K562 (cell line): ENCODE measurements around the gene ERCC4. TPM values are rescaled to one million over a fixed set of nuclear protein-coding genes. Genes with fewer than 3 reads are reported as not detected.

Experiments
- ATAC-seq: fragments of 200-7000 bp; cut with Tn5 transposase; 3 replicates; pipeline ENCODE4 v1.9.1; 2020; ENCODE audit warnings: moderate library complexity
- BruUV-seq: library from RNA; stranded (reverse); fragments of 400-500 nt; replicated peaks from 2 replicates; lab custom pipeline; 2021; lab: Mats Ljungman, UMichigan
- CTCF ChIA-PET: fragments of 300-600 bp; formaldehyde crosslinking; extraction: SDS; loops from one replicate; lab custom pipeline; 2021; ENCODE audit warnings: low intra/inter-chr PET ratio; lab: Yijun Ruan, JAX
- POLR2A ChIA-PET: fragments of 300-600, 350-650 bp; sonication (Branson Sonifier 250); formaldehyde crosslinking; extraction: SDS; loops from one replicate; lab custom pipeline; 2021; ENCODE audit warnings: antibody characterized with exemption, inconsistent platforms; lab: Yijun Ruan, JAX
- DNase-seq, 4 experiments: peaks; one replicate each; pipeline versions ENCODE4 v3.0.0 to v3.0.0-alpha.2; 2011 to 2018; ENCODE audit warnings: low spot score in 3 of 4, mixed read lengths in 3 of 4; ENCODE audit errors: extremely low read depth in 1 of 4
- FAIRE-seq: peaks from 2 replicates; lab custom pipeline; 2011; peaks lifted over from hg19 to GRCh38; lab: Jason Lieb, UNC
- H2AFZ ChIP-seq: 2 replicates; pipeline ENCODE4 v1.6.0; 2011; ENCODE audit warnings: low read depth, low read length, control low read depth, inconsistent platforms
- H3K27ac ChIP-seq: fragments of 200-600 bp; 3 replicates; pipeline ENCODE4 v1.8.0; 2011; ENCODE audit warnings: low read depth, mild to moderate bottlenecking, control low read depth, inconsistent platforms, low read length, moderate library complexity, mixed read lengths; ENCODE audit errors: extremely low read depth
- H3K27me3 ChIP-seq, 2 experiments: fragments of 300-600 bp in 1 of 2; 2 replicates in 1 of 2; 3 replicates in 1 of 2; pipeline versions ENCODE4 v1.6.0 to v1.8.0; 2011; ENCODE audit warnings: inconsistent platforms in 2 of 2, low read length in 2 of 2, mild to moderate bottlenecking in 1 of 2, mixed read lengths in 1 of 2, moderate library complexity in 1 of 2; ENCODE audit not compliant: control insufficient read depth in 2 of 2, insufficient read depth in 2 of 2
- H3K36me3 ChIP-seq: fragments of 300-600 bp; 3 replicates; pipeline ENCODE4 v1.8.0; 2011; ENCODE audit warnings: mild to moderate bottlenecking, low read length, inconsistent platforms; ENCODE audit not compliant: control insufficient read depth, insufficient read depth
- H3K4me1 ChIP-seq, 2 experiments: fragments of 200-600 bp in 1 of 2; replicated peaks in 1 of 2; 2 replicates in 1 of 2; 3 replicates in 1 of 2; pipeline versions ENCODE4 v1.5.1 to v1.8.0; 2011; ENCODE audit warnings: inconsistent platforms in 2 of 2, low read length in 2 of 2, mild to moderate bottlenecking in 1 of 2, mixed read lengths in 1 of 2, moderate library complexity in 1 of 2; ENCODE audit not compliant: control insufficient read depth in 2 of 2, insufficient read depth in 2 of 2
- H3K4me2 ChIP-seq: 2 replicates; pipeline ENCODE4 v1.6.1; 2011; ENCODE audit warnings: low read length, control low read depth, inconsistent platforms, mixed read lengths; ENCODE audit not compliant: insufficient read depth
- H3K4me3 ChIP-seq: fragments of 200-600 bp; sonication (generic), shearing (Covaris generic); 2 replicates; pipeline ENCODE4 v1.5.1; 2016; ENCODE audit warnings: control low read depth, inconsistent platforms
- H3K79me2 ChIP-seq: fragments of 200-600 bp; 3 replicates; pipeline ENCODE4 v1.8.0; 2011; ENCODE audit warnings: low read length, inconsistent platforms; ENCODE audit not compliant: control insufficient read depth, insufficient read depth
- H3K9ac ChIP-seq, 2 experiments: 2 replicates each; pipeline versions ENCODE4 v1.6.0 to v1.6.1; 2011; ENCODE audit warnings: low read depth in 2 of 2, low read length in 2 of 2, control low read depth in 1 of 2, inconsistent platforms in 1 of 2, mild to moderate bottlenecking in 1 of 2, mixed read lengths in 1 of 2; ENCODE audit not compliant: insufficient read depth in 1 of 2
- H3K9me1 ChIP-seq: one replicate; pipeline ENCODE4 v1.6.0; 2011; ENCODE audit warnings: inconsistent platforms, mild to moderate bottlenecking, low read length, moderate library complexity; ENCODE audit not compliant: control insufficient read depth, insufficient read depth
- H3K9me3 ChIP-seq: replicated peaks from 2 replicates; pipeline ENCODE4 v1.5.1; 2011; ENCODE audit warnings: low read depth, low read length, inconsistent platforms; ENCODE audit not compliant: control insufficient read depth, insufficient read depth
- H4K20me1 ChIP-seq: replicated peaks from 2 replicates; pipeline ENCODE4 v1.6.1; 2011; ENCODE audit warnings: low read length, inconsistent platforms, mixed read lengths; ENCODE audit not compliant: control insufficient read depth, insufficient read depth
- CTCFL ChIP-seq: IDR thresholded peaks from 2 replicates; pipeline ENCODE4 v1.6.1; 2011; ENCODE audit warnings: borderline replicate concordance, low read depth, mild to moderate bottlenecking, moderate library complexity, low read length; ENCODE audit not compliant: insufficient read depth, poor library complexity, severe bottlenecking
- HINFP ChIP-seq: fragments of 450-650 bp; conservative IDR thresholded peaks from 2 replicates; pipeline ENCODE4 v1.6.1; 2016; ENCODE audit warnings: missing genetic modification characterization, low read depth, mild to moderate bottlenecking, control low read depth, missing compliant biosample characterization
- RFX1 ChIP-seq: fragments of 450-650 bp; IDR thresholded peaks from 2 replicates; pipeline ENCODE4 v1.6.1; 2016; ENCODE audit warnings: mild to moderate bottlenecking, moderate library complexity
- WGBS: fragments of 100-300 bp; shearing (Covaris generic); methylation state at CpG from one replicate; pipeline ENCODE4 v1.1.6; 2016; ENCODE audit warnings: low coverage, mixed read lengths; ENCODE audit not compliant: insufficient coverage; ENCODE audit errors: missing lambda C conversion rate; 5-methylcytosine and 5-hydroxymethylcytosine counted together
- in situ Hi-C: fragments of 300-500 bp; cut with MboI; formaldehyde crosslinking; loops from 4 replicates; pipeline ENCODE4 v1.15.0; 2018; ENCODE audit warnings: inconsistent platforms, mixed read lengths
- intact Hi-C: fragments of 100-400 bp; cut with micrococcal nuclease; formaldehyde crosslinking; loops from 2 replicates; pipeline ENCODE4 v1.14.2; 2022
- polyA plus RNA-seq, 8 experiments: library from polyadenylated mRNA; depleted of rRNA in 4 of 8; stranded (reverse) in 5 of 8; unstranded in 3 of 8; fragments of >200 nt; fragmentation: Nextera tagmentation in 2 of 8; fragmentation: Illumina TruSeq in 1 of 8; extraction: Ambion mirVana in 2 of 8; extraction: Trizol in 1 of 8; gene quantifications; 2 replicates each; pipeline versions ENCODE4 v1.2.1 to v1.2.3, GENCODE V29; 2011 to 2014; ENCODE audit warnings: inconsistent platforms in 1 of 8, missing spikeins in 1 of 8
- total RNA-seq, 7 experiments: library from RNA; depleted of rRNA in 6 of 7; stranded (reverse); fragments of >200 nt in 6 of 7; fragmentation: Illumina TruSeq in 2 of 7; extraction: Trizol in 2 of 7; gene quantifications; 2 replicates each; pipeline versions ENCODE4 v1.2.1 to v1.2.3, GENCODE V29; 2011 to 2021; ENCODE audit warnings: low replicate concordance in 1 of 7

Gene ERCC4
- total and polyA plus RNA-seq, 9 of the 15 experiments (the other 6 are each of a cell fraction or from before 2014, with no cell fraction given): 3.7 to 10.5 (median 6.0) TPM

GRCh38 chr16:13913374-13914292 is 6.3 kb upstream of the ERCC4 start:
- H3K4me3 ChIP-seq: no peak overlapping the region
- 0% methylated on average over 7 of the region's 7 CpGs for WGBS
- no TSS peak for BruUV-seq
- H3K4me2 ChIP-seq: no peak overlapping the region
- no peaks in the 10 kb centered on the region for H3K9me1 ChIP-seq
- no peak overlapping the region for H3K27ac ChIP-seq
- H3K79me2 ChIP-seq: no peaks in the 10 kb centered on the region
- no peak overlapping the region for H3K9ac ChIP-seq
- TF ChIP-seq RFX1 (peak; percentile 61), CTCFL (no peak), HINFP (peak; percentile 66; the same call in 1 of the 2 replicates)
- no peak for FAIRE-seq
- CTCF ChIA-PET: interaction anchor here (0.6 kb wide), 1 partner anchor 1349 kb away, joined by 4 read pairs; no protein-coding TSS in a partner anchor
- in situ Hi-C loops: no loop called here
- H2AFZ ChIP-seq: no peak overlapping the region
- H3K9me3 ChIP-seq: no peaks in the 10 kb centered on the region
- POLR2A ChIA-PET: interaction anchor here (0.9 kb wide), 1 partner anchor 10 kb away, joined by 3 read pairs; no protein-coding TSS in a partner anchor
- intact Hi-C loops: no loop called here
- no peak for DNase-seq
- no peaks in the 10 kb centered on the region for H4K20me1 ChIP-seq
- H3K27me3 ChIP-seq: peaks cover 3 to 27% of the 10 kb centered on the region in 2 experiments; a peak in 3 of 5 replicates
- H3K4me1 ChIP-seq: no peaks in the 10 kb centered on the region
- H3K36me3 ChIP-seq: no peaks in the 10 kb centered on the region
- no peak for ATAC-seq
